Testis (tissue), 2 donors: Measurements from ENCODE around the gene ALPI.

Experiments
- POLR2A ChIP-seq: fragments of 450-650 bp; IDR thresholded peaks from one replicate; pipeline ENCODE4 v1.6.1; 2017; ENCODE audit warnings: antibody characterized with exemption, mild to moderate bottlenecking, moderate library complexity
- TF ChIP-seq, protein P1 (sequence below), 3 experiments: fragments of 450-650 bp in 2 of 3; fragments of 200-600 bp in 1 of 3; sonication (generic) in 1 of 3; IDR thresholded peaks; one replicate each; pipeline ENCODE4 v1.5.1; 2016 to 2019; ENCODE audit warnings: antibody characterized with exemption in 3 of 3, mild to moderate bottlenecking in 2 of 3, moderate library complexity in 1 of 3

- TF ChIP-seq, protein P1, sequence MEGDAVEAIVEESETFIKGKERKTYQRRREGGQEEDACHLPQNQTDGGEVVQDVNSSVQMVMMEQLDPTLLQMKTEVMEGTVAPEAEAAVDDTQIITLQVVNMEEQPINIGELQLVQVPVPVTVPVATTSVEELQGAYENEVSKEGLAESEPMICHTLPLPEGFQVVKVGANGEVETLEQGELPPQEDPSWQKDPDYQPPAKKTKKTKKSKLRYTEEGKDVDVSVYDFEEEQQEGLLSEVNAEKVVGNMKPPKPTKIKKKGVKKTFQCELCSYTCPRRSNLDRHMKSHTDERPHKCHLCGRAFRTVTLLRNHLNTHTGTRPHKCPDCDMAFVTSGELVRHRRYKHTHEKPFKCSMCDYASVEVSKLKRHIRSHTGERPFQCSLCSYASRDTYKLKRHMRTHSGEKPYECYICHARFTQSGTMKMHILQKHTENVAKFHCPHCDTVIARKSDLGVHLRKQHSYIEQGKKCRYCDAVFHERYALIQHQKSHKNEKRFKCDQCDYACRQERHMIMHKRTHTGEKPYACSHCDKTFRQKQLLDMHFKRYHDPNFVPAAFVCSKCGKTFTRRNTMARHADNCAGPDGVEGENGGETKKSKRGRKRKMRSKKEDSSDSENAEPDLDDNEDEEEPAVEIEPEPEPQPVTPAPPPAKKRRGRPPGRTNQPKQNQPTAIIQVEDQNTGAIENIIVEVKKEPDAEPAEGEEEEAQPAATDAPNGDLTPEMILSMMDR (IDR thresholded peaks at IDR 0.05) = no peak
- TF ChIP-seq POLR2A = no peak
These were observed 26.6 kb downstream of the ALPI start for GRCh38 chr2:232482301-232483238.
